Amygdala (tissue), 56 donors: ENCODE data around the gene LRP1.
A peak's percentile ranks its signal among the peaks of the same experiment; 100 is the strongest.

ENCODE experiments used
- DNase-seq, 56 donors: peaks; one replicate each; lab custom pipeline; 2025; lab: John Stamatoyannopoulos, UW

The LRP1 gene

DNA sequence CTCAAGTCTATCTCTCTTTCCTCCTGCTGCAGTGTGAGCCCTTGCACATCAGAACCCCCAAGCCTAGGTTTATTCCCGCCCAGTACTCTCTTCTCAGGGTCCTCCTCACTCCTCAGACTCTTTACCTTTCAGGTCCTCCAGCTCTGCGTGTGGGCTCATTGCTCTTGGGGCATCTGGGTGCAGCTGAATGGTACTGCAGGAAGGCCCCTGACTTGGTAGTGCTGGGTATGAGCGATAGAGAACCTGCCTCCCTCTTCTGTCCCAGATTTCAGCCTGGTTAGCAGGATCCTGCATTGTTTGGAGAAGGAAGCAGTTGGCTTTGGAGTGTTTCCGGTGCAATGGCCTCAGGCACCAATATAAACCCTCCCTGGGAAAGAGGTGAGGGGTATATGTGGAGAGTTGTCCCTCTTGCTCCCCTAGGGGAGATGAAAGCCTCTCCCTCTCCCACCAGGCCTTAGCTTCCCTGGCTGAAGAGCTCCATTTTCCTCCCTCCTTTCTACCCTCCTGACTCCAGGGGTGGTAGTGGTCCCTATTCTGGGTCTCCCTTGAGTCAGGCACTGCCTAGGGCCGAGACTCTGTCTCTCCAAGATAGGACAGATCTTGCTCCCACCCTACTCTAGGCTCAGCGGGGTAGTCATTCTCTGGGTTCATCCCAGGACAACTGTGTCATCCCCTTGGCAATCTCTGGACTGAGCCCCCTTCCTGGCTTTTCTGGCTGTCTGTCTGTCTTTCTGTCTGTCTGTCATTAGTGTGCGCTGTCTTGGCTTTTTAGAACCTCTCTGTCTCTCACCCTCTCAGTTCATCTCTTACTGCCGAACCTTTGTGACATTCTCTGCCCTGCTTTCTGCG lies 3.8 kb downstream of the LRP1 start:
- DNase-seq: no peak

- no peak for DNase-seq
Measured at GRCh38 chr12:57133013-57133569, 4.8 kb downstream of the LRP1 start.

DNA sequence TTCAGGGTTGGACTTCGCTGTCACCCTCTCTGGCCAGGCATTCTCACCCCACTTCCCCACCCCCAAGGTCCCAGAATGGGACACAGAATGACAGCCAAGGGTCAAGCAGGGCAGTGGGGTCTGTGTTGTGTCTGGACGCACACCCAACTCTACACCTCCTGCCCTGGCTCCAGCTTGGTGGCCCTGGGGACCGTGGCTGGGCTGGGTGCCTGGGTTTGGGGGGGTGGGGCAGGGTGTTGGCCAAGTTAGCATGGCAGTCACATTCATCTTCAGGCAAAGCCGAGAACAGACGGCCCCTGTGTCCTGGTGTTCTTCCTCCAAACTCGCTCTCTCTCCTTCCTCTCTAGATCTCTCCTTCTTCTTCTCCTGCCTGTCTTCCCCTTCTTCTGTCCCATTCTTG lies 5.6 kb downstream of the LRP1 start:
- peak in 33 of 56 donors; percentile 17 to 67 (median 43) for DNase-seq

DNA sequence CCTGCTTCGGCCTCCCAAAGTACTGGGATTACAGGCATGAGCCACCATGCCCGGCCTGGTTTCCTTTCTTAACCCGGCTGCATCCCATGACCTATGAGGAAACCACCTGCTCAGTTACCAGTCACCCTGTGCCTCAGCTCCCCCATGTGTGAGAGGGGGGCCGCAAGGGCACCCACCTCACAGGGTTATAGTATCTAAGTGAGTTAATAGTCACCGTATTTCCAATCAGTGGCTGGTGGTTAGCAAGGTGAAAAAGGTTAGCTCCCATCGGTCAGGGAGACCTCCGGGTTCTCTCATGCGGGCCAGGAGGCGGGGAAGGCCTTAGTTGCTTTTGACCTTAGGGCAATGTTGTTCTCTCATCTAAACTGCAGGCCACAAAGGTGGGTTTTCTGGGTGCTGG lies 6.7 kb downstream of the LRP1 start:
- no peak for DNase-seq

- DNase-seq: peak in 53 of 56 donors; percentile 17 to 92 (median 74)
Measured at GRCh38 chr12:57135527-57136326, 7.4 kb downstream of the LRP1 start.

GRCh38 chr12:57138526-57139272 lies 10.4 kb downstream of the LRP1 start:
- DNase-seq: peak in 4 of 56 donors; percentile 12 to 41 (median 26)

- no peak for DNase-seq
Measured at GRCh38 chr12:57139796-57140649, 11.7 kb downstream of the LRP1 start.

- DNase-seq: no peak
Measured at GRCh38 chr12:57141249-57141648, 13.0 kb downstream of the LRP1 start.

GRCh38 chr12:57142121-57142520 lies 13.8 kb downstream of the LRP1 start:
- no peak for DNase-seq

- DNase-seq: peak in 29 of 56 donors; percentile 21 to 66 (median 46)
Measured at GRCh38 chr12:57142727-57143126, 14.4 kb downstream of the LRP1 start.

GRCh38 chr12:57143454-57143853 lies 15.2 kb downstream of the LRP1 start:
- no peak for DNase-seq

- DNase-seq: peak in 35 of 56 donors; percentile 15 to 72 (median 44)
Measured at GRCh38 chr12:57145460-57146059, 17.3 kb downstream of the LRP1 start.

- DNase-seq: no peak
Measured at GRCh38 chr12:57146092-57146491, 17.8 kb downstream of the LRP1 start.

- DNase-seq: peak in 2 of 56 donors; percentile 16 to 46
Measured at GRCh38 chr12:57146961-57147944, 19.0 kb downstream of the LRP1 start, which contains the start of gene LRP1-AS. Gene LRP1-AS, minus strand, starts transcription at chr12:57147619.

GRCh38 chr12:57148469-57149244 lies 20.4 kb downstream of the LRP1 start:
- DNase-seq: peak in 8 of 56 donors; percentile 12 to 38 (median 20)

GRCh38 chr12:57149245-57149900 lies 21.1 kb downstream of the LRP1 start:
- no peak for DNase-seq
